ENCODE data around the gene MAPKAP1. TPM values are rescaled to one million over a fixed set of nuclear protein-coding genes. Genes with fewer than 3 reads are reported as not detected.

Gene MAPKAP1
- total and polyA plus RNA-seq, 2 of the 13 experiments (the other 11 are each of a cell fraction or from before 2014, with no cell fraction given), result 45.0 to 64.3 TPM

DNA sequence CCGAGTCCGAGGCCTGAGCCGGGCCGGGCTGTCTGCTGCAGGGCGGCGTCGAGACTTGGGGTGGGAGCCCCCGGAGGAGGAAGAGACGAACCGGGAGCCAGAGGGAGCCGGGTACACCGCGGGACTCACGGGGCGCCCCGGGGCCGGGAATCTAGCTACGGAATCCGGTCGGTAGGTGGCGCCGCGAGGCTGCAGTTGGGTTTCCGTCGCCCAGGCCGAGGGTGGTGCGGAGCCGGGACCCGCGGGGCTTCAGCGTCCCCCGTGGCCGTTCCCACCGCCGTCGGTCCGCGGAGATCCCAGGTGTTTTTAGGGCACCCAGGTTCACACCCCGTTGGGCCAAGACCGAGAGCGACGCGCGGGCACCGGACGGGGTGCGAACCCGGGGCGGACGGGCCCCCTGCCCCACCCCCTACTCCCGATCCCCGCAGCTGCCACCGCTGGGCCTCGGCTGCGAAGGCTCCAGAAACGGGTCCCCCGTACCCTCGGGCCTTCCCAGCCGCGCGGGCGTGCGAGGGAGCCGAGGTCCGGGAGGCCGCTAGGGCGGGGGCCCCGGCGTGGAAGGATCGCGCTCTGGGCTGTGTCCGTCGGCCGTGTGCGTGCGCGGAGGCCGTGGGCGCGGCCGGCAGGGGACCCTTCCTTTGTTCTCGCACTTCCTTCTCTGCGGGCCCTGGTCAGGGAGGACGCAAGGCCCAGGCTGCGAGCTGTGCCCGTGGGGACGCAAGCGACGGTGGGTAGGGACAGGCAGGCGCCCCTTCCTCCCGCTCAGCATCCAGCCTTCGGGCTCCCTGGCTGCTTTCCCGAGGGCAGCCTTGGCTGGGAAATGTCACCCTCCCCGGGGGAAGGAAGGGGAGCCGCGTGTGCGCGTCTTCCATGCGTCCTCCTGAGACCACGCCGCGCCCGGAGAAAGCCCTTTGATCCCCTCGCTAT, 298.8 kb downstream of the MAPKAP1 start (continued):
- TF ChIP-seq, protein P1, sequence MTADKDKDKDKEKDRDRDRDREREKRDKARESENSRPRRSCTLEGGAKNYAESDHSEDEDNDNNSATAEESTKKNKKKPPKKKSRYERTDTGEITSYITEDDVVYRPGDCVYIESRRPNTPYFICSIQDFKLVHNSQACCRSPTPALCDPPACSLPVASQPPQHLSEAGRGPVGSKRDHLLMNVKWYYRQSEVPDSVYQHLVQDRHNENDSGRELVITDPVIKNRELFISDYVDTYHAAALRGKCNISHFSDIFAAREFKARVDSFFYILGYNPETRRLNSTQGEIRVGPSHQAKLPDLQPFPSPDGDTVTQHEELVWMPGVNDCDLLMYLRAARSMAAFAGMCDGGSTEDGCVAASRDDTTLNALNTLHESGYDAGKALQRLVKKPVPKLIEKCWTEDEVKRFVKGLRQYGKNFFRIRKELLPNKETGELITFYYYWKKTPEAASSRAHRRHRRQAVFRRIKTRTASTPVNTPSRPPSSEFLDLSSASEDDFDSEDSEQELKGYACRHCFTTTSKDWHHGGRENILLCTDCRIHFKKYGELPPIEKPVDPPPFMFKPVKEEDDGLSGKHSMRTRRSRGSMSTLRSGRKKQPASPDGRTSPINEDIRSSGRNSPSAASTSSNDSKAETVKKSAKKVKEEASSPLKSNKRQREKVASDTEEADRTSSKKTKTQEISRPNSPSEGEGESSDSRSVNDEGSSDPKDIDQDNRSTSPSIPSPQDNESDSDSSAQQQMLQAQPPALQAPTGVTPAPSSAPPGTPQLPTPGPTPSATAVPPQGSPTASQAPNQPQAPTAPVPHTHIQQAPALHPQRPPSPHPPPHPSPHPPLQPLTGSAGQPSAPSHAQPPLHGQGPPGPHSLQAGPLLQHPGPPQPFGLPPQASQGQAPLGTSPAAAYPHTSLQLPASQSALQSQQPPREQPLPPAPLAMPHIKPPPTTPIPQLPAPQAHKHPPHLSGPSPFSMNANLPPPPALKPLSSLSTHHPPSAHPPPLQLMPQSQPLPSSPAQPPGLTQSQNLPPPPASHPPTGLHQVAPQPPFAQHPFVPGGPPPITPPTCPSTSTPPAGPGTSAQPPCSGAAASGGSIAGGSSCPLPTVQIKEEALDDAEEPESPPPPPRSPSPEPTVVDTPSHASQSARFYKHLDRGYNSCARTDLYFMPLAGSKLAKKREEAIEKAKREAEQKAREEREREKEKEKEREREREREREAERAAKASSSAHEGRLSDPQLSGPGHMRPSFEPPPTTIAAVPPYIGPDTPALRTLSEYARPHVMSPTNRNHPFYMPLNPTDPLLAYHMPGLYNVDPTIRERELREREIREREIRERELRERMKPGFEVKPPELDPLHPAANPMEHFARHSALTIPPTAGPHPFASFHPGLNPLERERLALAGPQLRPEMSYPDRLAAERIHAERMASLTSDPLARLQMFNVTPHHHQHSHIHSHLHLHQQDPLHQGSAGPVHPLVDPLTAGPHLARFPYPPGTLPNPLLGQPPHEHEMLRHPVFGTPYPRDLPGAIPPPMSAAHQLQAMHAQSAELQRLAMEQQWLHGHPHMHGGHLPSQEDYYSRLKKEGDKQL (CRISPR knock-in tag; IDR thresholded peaks at IDR 0.05; ENCODE audit: low read depth), result no peak
- TF ChIP-seq TRIM24 (CRISPR knock-in tag; IDR thresholded peaks at IDR 0.05), result no peak
- no peak for TF ChIP-seq ATF5 (CRISPR knock-in tag; IDR thresholded peaks at IDR 0.05; ENCODE audit: low read depth)
- TF ChIP-seq HHEX (CRISPR knock-in tag; IDR thresholded peaks at IDR 0.05), result no peak
- no peak for TF ChIP-seq MZF1 (CRISPR knock-in tag; IDR thresholded peaks at IDR 0.05; ENCODE audit: borderline replicate concordance)
- no peak for TF ChIP-seq AGO2 (optimal IDR thresholded peaks at IDR 0.05; ENCODE audit: low read depth, low read length)
- no peak for TF ChIP-seq FOXO4 (CRISPR knock-in tag; conservative IDR thresholded peaks at IDR 0.05)
- no peak for TF ChIP-seq RARA (CRISPR knock-in tag; IDR thresholded peaks at IDR 0.05)
- TF ChIP-seq ZFP90 (CRISPR knock-in tag; IDR thresholded peaks at IDR 0.05; ENCODE audit: borderline replicate concordance), result no peak
- no peak for TF ChIP-seq ZNF878 (CRISPR knock-in tag; IDR thresholded peaks at IDR 0.05)
- no peak; the same call in 1 of the 2 replicates for TF ChIP-seq SRY (CRISPR knock-in tag; IDR thresholded peaks at IDR 0.05)
- TF ChIP-seq ZNF792 (CRISPR knock-in tag; IDR thresholded peaks at IDR 0.05), result no peak
- no peak for TF ChIP-seq CCAR2 (optimal IDR thresholded peaks at IDR 0.05; ENCODE audit: low read depth, low read length)
- no peak for TF ChIP-seq FOXM1 (CRISPR knock-in tag; IDR thresholded peaks at IDR 0.05)
- TF ChIP-seq CTCF (CRISPR knock-in tag; IDR thresholded peaks at IDR 0.05), result peak; percentile 96
- no peak for TF ChIP-seq MLXIP (CRISPR knock-in tag; IDR thresholded peaks at IDR 0.05; ENCODE audit: borderline replicate concordance)

Measured in HepG2 (cell line).